ENCODE results near the gene ZCCHC24. TPM values are rescaled to one million over a fixed set of nuclear protein-coding genes. Genes with fewer than 3 reads are reported as not detected.

The ZCCHC24 gene
- total RNA-seq, 2 donors from 2014 or later = 14.0 to 19.8 TPM

DNA sequence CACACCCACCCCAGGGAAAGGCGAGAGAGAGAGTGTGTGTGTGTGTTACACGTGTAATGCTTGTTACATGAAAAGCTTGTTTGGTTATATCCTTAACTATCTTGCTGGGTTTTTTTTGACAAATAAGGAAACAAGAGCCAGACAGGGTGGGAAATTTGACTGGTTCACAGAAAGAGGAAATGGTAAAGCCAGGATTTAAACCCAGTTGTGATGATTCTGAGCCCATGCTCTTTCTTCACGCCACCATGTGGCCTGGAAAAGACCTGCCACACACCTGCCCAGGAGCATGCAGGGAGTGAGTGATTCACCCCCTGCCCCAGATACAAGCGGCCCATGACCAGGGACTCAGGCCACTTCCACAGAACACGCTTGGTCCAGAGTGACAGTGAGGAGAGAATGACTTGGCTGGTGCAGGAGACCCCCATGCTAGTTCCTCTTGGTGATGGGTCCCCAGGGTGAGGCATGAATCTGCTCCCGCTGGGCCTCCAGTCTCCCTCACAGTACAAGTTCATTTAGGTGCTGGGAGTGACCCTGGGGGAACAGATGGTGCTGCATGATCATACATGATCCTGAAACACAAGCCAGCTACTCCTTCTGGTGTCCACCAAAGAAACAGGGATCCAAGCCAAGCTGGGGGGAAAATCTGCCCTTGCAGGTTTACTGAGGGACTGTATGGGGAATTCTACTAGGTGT lies 45.9 kb upstream of the ZCCHC24 start:
- intact Hi-C loops (cut with DNase I) = no loop called here
- no peak for DNase-seq
- H3K36me3 ChIP-seq (replicated peaks in 1 of 2; ENCODE audit: insufficient read depth in 1 of 2, low read depth in 2 of 2) = no peaks in the 10 kb centered on the region
- 74 to 85% methylated on average over 3 to 6 of the region's 6 CpGs for WGBS, 2 donors
- no peaks in the 10 kb centered on the region for H3K9me3 ChIP-seq
- H3K4me3 ChIP-seq = no peak overlapping the region
- H3K27me3 ChIP-seq = no peaks in the 10 kb centered on the region
- ATAC-seq = no peak
- H3K4me1 ChIP-seq = no peaks in the 10 kb centered on the region
- H3K27ac ChIP-seq = no peak overlapping the region
- TF ChIP-seq, protein P1, sequence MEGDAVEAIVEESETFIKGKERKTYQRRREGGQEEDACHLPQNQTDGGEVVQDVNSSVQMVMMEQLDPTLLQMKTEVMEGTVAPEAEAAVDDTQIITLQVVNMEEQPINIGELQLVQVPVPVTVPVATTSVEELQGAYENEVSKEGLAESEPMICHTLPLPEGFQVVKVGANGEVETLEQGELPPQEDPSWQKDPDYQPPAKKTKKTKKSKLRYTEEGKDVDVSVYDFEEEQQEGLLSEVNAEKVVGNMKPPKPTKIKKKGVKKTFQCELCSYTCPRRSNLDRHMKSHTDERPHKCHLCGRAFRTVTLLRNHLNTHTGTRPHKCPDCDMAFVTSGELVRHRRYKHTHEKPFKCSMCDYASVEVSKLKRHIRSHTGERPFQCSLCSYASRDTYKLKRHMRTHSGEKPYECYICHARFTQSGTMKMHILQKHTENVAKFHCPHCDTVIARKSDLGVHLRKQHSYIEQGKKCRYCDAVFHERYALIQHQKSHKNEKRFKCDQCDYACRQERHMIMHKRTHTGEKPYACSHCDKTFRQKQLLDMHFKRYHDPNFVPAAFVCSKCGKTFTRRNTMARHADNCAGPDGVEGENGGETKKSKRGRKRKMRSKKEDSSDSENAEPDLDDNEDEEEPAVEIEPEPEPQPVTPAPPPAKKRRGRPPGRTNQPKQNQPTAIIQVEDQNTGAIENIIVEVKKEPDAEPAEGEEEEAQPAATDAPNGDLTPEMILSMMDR (IDR thresholded peaks at IDR 0.05) = no peak
- no peak for TF ChIP-seq POLR2A (IDR thresholded peaks at IDR 0.05)

DNA sequence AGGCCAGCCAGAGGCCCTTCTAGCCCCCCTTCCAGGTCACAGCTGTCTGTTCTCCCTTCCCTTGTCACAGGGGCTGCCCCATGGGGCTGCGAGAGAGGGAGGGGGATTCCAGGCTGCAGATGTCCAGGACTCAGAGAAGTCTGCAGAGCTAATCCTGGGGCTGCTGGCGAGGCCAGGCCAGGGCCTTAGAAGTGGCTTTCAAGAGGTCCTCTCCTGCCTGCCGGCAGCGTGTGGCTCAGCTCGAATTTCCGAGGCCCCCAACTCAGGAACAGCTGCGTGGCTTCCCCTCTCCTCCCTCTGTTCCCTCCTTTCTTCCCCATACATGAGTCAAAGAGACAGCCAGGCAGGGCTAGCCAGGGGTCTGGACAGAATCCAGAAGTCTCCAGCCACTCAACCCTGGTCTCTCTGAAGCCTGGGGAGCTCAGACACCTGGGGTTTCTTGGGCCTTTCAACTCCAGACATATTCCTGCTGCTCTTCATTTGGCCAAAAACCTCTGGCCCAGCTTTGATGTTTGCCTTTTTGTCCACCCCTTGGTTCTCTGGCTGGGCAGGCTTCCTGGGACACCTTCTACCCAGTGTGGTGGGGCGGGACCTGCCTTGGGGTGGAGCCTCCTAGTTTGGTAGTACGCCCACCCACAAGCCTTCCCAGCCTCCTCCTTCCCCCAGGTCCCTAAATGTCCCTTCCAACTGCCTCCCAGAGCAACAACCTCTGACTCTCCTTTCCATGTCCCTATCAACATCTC lies 45.1 kb upstream of the ZCCHC24 start:
- Histone ChIP-seq H3K4me3 (no peak overlapping the region), H3K36me3 (replicated peaks in 1 of 2; ENCODE audit: insufficient read depth in 1 of 2, low read depth in 2 of 2) (no peaks in the 10 kb centered on the region), H3K4me1 (no peaks in the 10 kb centered on the region), H3K27me3 (no peaks in the 10 kb centered on the region), H3K27ac (no peak overlapping the region), H3K9me3 (no peaks in the 10 kb centered on the region)
- no peak for TF ChIP-seq POLR2A (IDR thresholded peaks at IDR 0.05)
- TF ChIP-seq, protein P1 (IDR thresholded peaks at IDR 0.05) = no peak
- intact Hi-C loops (cut with DNase I) = no loop called here
- 81 to 86% methylated on average over 4 to 9 of the region's 9 CpGs for WGBS, 2 donors
- no peak for ATAC-seq
- DNase-seq = peak in 1 of 4 donors; percentile 22

DNA sequence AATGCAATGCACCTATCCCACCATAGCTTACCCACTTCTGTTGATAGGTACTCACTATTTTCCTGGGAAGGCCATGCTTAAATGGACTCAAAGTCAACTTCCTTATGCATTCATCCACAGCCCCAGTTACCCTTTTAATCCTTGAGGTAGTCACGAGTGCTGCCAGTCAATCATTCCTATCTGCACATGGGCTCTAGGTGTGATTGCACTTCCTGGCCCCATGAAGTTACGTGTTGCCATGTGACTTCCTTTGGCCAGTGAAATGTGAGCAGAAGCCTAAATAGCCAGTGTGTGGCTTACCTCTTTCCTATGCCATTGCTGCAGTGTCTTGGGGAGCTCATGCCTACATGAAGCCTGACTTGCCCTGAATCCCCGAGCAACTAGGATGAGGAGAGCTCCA lies 43.4 kb upstream of the ZCCHC24 start:
- TF ChIP-seq, protein P1 (IDR thresholded peaks at IDR 0.05) = no peak
- no peak for TF ChIP-seq POLR2A (IDR thresholded peaks at IDR 0.05)
- H3K27ac ChIP-seq = no peak overlapping the region
- intact Hi-C loops (cut with DNase I) = no loop called here
- H3K36me3 ChIP-seq (replicated peaks in 1 of 2; ENCODE audit: insufficient read depth in 1 of 2, low read depth in 2 of 2) = no peaks in the 10 kb centered on the region
- H3K4me1 ChIP-seq = no peaks in the 10 kb centered on the region
- WGBS, 2 donors = 51 to 60% methylated on average over 2 to 3 of the region's 3 CpGs
- no peaks in the 10 kb centered on the region for H3K27me3 ChIP-seq
- H3K9me3 ChIP-seq = no peaks in the 10 kb centered on the region
- DNase-seq = no peak
- ATAC-seq = no peak
- no peak overlapping the region for H3K4me3 ChIP-seq

DNA sequence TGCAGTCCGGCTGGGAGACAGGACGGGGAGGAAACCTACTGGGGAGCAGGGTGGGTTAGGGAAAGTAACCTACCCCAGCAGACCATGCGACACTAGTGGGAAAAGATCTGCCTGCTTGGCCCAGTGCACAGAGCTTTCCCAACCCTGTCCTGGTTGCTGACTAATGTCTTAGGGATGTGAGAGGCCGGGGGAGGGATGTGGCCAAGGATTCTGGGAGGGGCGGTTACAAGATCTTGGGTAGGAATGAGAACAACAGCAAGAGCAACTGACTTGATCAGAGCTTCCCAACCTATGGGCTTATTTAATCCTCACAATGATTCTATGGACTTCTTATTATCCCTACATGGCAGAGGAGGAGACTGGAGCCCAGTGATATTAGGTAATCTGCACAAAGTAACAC lies 42.9 kb upstream of the ZCCHC24 start:
- intact Hi-C loops (cut with DNase I) = no loop called here
- no peaks in the 10 kb centered on the region for H3K9me3 ChIP-seq
- WGBS, 2 donors = 82 to 90% methylated on average over 5 of the region's 5 CpGs
- peak in 3 of 4 donors; percentile 36 to 58 (median 46) for DNase-seq
- peak overlapping the region in 1 of 4 donors; percentile 41 for H3K27ac ChIP-seq
- ATAC-seq = peak; percentile 55
- TF ChIP-seq, protein P1 (IDR thresholded peaks at IDR 0.05) = no peak
- no peak for TF ChIP-seq POLR2A (IDR thresholded peaks at IDR 0.05)
- no peaks in the 10 kb centered on the region for H3K36me3 ChIP-seq (replicated peaks in 1 of 2; ENCODE audit: insufficient read depth in 1 of 2, low read depth in 2 of 2)
- no peaks in the 10 kb centered on the region for H3K27me3 ChIP-seq
- no peaks in the 10 kb centered on the region for H3K4me1 ChIP-seq
- no peak overlapping the region for H3K4me3 ChIP-seq
